HL-60 (cell line): ENCODE results near the gene AKT2.

Source experiments
- DNase-seq, 2 experiments: peaks; one replicate each; pipeline ENCODE4 v3.0.0-alpha.2; 2010 to 2020; ENCODE audit warnings: low read depth in 1 of 2, low spot score in 1 of 2
- H3K27ac ChIP-seq: fragments of 250-450 bp; sonication (Bioruptor Pico); replicated peaks from 2 replicates; pipeline ENCODE4 v1.5.1; 2020; ENCODE audit warnings: mild to moderate bottlenecking, moderate library complexity
- H3K27me3 ChIP-seq: fragments of 250-450 bp; sonication (Bioruptor Pico); 2 replicates; pipeline ENCODE4 v1.5.1; 2021; ENCODE audit warnings: mild to moderate bottlenecking, moderate library complexity; ENCODE audit not compliant: insufficient read depth, poor library complexity, severe bottlenecking
- H3K4me3 ChIP-seq: replicated peaks from 2 replicates; pipeline ENCODE4 v1.5.1; 2011; ENCODE audit warnings: mild to moderate bottlenecking, control low read depth, low read length; ENCODE audit not compliant: insufficient read depth
- CTCF ChIP-seq: IDR thresholded peaks from one replicate; pipeline ENCODE4 v1.5.1; 2011; ENCODE audit warnings: low read length, control low read depth, inconsistent platforms; ENCODE audit not compliant: insufficient read depth
- GABPA ChIP-seq: IDR thresholded peaks from 2 replicates; pipeline ENCODE4 v1.6.1; 2012; ENCODE audit warnings: low read depth
- POLR2AphosphoS5 ChIP-seq: IDR thresholded peaks from 2 replicates; pipeline ENCODE4 v1.6.1; 2012; ENCODE audit warnings: low read depth
- REST ChIP-seq: IDR thresholded peaks from 2 replicates; pipeline ENCODE4 v1.6.1; 2012; ENCODE audit warnings: low read depth; ENCODE audit not compliant: insufficient replicate concordance
- SPI1 ChIP-seq: IDR thresholded peaks from 2 replicates; pipeline ENCODE4 v1.6.1; 2012; ENCODE audit warnings: low read depth, mild to moderate bottlenecking, borderline replicate concordance

AKT2 gene

GRCh38 chr19:40225440-40226305 is 59.5 kb downstream of the AKT2 start:
- no peak overlapping the region for H3K27ac ChIP-seq
- DNase-seq: no peak
- TF ChIP-seq CTCF: no peak
- TF ChIP-seq REST: no peak
- TF ChIP-seq SPI1: no peak
- TF ChIP-seq POLR2AphosphoS5: no peak
- no peak for TF ChIP-seq GABPA
- H3K4me3 ChIP-seq: no peak overlapping the region
- peaks cover 29% of the 10 kb centered on the region for H3K27me3 ChIP-seq

- no peak overlapping the region for H3K27ac ChIP-seq
- H3K4me3 ChIP-seq: no peak overlapping the region
- H3K27me3 ChIP-seq: peaks cover 38% of the 10 kb centered on the region
- no peak for TF ChIP-seq SPI1
- no peak for TF ChIP-seq POLR2AphosphoS5
- no peak for TF ChIP-seq REST
- TF ChIP-seq CTCF: no peak
- TF ChIP-seq GABPA: no peak
- DNase-seq: no peak
Measured at GRCh38 chr19:40224342-40225150, 60.6 kb downstream of the AKT2 start.

GRCh38 chr19:40223135-40223822 is 61.9 kb downstream of the AKT2 start:
- DNase-seq: no peak
- Histone ChIP-seq H3K27ac (no peak overlapping the region), H3K4me3 (no peak overlapping the region), H3K27me3 (peaks cover 50% of the 10 kb centered on the region)
- TF ChIP-seq REST (no peak), CTCF (no peak), GABPA (no peak), SPI1 (no peak), POLR2AphosphoS5 (no peak)
